Sigmoid colon (tissue), 4 donors: Measurements from ENCODE around the gene C6orf120.

Experiments
- EP300 ChIP-seq, 4 donors: sonication (generic); formaldehyde crosslinking; IDR thresholded peaks; one replicate each; pipeline ENCODE4 v1.6.1; 2017; ENCODE audit warnings: antibody characterized with exemption in 4 of 4
- POLR2A ChIP-seq, 2 donors: fragments of 450-650 bp; IDR thresholded peaks; one replicate each; pipeline ENCODE4 v1.6.1; 2016; ENCODE audit warnings: antibody characterized with exemption in 2 of 2, mild to moderate bottlenecking in 2 of 2, moderate library complexity in 2 of 2
- POLR2AphosphoS5 ChIP-seq, 4 donors: sonication (generic); formaldehyde crosslinking; IDR thresholded peaks; one replicate each; pipeline ENCODE4 v1.6.1; 2017; ENCODE audit warnings: antibody characterized with exemption in 4 of 4
- TF ChIP-seq, protein P1 (sequence below), 4 experiments: fragments of 450-650 bp in 3 of 4; fragments of 200-600 bp in 1 of 4; IDR thresholded peaks; one replicate each; pipeline ENCODE4 v1.5.1; 2016 to 2019; ENCODE audit warnings: antibody characterized with exemption in 4 of 4, mild to moderate bottlenecking in 3 of 4, moderate library complexity in 2 of 4

DNA sequence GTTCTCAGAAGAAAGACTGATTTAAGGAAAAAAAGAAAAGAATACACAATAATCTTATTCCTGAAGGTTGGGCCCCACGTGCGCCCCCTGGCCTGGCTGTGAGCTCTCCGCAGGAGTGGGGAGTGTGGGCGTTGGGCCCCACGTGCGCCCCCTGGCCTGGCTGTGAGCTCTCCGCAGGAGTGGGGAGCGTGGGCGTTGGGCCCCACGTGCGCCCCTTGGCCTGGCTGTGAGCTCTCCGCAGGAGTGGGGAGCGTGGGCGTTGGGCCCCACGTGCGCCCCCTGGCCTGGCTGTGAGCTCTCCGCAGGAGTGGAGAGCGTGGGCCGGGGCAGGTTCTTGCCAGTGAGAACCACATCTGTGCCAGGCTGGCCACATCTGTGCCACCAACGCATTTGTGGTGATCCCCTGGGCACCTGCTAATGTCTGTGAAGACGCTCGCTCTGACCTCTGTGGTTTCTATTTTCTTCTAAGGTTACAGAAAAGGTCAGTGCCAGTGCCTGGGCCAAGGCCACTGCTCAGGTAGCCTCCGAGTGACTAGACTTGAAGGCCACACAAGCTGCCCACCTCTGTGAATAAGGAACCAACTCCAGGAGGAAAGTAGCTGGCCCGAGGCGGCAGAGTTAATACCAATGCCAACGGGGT is 41.1 kb upstream of the C6orf120 start:
- TF ChIP-seq, protein P1, sequence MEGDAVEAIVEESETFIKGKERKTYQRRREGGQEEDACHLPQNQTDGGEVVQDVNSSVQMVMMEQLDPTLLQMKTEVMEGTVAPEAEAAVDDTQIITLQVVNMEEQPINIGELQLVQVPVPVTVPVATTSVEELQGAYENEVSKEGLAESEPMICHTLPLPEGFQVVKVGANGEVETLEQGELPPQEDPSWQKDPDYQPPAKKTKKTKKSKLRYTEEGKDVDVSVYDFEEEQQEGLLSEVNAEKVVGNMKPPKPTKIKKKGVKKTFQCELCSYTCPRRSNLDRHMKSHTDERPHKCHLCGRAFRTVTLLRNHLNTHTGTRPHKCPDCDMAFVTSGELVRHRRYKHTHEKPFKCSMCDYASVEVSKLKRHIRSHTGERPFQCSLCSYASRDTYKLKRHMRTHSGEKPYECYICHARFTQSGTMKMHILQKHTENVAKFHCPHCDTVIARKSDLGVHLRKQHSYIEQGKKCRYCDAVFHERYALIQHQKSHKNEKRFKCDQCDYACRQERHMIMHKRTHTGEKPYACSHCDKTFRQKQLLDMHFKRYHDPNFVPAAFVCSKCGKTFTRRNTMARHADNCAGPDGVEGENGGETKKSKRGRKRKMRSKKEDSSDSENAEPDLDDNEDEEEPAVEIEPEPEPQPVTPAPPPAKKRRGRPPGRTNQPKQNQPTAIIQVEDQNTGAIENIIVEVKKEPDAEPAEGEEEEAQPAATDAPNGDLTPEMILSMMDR (IDR thresholded peaks at IDR 0.05) = no peak
- TF ChIP-seq EP300 (IDR thresholded peaks at IDR 0.05) (no peak), POLR2A (IDR thresholded peaks at IDR 0.05) (no peak), POLR2AphosphoS5 (IDR thresholded peaks at IDR 0.05) (no peak)
